HL-60 (cell line): ENCODE data around the gene PDE2A.

Source experiments
- POLR2AphosphoS5 ChIP-seq: IDR thresholded peaks from 2 replicates; pipeline ENCODE4 v1.6.1; 2012; ENCODE audit warnings: low read depth
- SPI1 ChIP-seq: IDR thresholded peaks from 2 replicates; pipeline ENCODE4 v1.6.1; 2012; ENCODE audit warnings: low read depth, mild to moderate bottlenecking, borderline replicate concordance
- TF ChIP-seq, protein P1 (sequence below): IDR thresholded peaks from one replicate; pipeline ENCODE4 v1.5.1; 2011; ENCODE audit warnings: low read length, control low read depth, inconsistent platforms; ENCODE audit not compliant: insufficient read depth
- TF ChIP-seq, protein P2 (sequence below): IDR thresholded peaks from 2 replicates; pipeline ENCODE4 v1.6.1; 2012; ENCODE audit warnings: low read depth; ENCODE audit not compliant: insufficient replicate concordance

DNA sequence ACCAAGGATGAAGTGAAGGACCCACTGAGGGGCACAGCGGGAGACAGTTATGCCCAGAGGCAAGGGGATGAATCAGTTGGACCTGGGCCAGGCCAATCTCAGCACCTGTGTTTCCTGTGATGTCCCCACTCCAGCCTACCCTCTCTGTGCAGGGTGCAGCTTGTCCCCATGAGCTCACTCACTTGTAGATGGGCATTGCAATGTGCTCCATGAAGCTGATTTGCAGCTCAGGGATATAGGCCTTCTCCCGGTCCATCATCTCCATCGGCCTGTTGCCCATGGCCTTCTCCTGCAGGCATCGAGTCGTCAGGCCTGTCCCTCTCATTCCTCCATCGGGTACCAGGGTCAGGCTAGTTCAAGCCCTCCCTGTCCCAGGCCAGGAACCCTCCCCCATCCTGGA is 96.2 kb downstream of the PDE2A start:
- TF ChIP-seq, protein P1, sequence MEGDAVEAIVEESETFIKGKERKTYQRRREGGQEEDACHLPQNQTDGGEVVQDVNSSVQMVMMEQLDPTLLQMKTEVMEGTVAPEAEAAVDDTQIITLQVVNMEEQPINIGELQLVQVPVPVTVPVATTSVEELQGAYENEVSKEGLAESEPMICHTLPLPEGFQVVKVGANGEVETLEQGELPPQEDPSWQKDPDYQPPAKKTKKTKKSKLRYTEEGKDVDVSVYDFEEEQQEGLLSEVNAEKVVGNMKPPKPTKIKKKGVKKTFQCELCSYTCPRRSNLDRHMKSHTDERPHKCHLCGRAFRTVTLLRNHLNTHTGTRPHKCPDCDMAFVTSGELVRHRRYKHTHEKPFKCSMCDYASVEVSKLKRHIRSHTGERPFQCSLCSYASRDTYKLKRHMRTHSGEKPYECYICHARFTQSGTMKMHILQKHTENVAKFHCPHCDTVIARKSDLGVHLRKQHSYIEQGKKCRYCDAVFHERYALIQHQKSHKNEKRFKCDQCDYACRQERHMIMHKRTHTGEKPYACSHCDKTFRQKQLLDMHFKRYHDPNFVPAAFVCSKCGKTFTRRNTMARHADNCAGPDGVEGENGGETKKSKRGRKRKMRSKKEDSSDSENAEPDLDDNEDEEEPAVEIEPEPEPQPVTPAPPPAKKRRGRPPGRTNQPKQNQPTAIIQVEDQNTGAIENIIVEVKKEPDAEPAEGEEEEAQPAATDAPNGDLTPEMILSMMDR: no peak
- no peak for TF ChIP-seq POLR2AphosphoS5
- TF ChIP-seq, protein P2, sequence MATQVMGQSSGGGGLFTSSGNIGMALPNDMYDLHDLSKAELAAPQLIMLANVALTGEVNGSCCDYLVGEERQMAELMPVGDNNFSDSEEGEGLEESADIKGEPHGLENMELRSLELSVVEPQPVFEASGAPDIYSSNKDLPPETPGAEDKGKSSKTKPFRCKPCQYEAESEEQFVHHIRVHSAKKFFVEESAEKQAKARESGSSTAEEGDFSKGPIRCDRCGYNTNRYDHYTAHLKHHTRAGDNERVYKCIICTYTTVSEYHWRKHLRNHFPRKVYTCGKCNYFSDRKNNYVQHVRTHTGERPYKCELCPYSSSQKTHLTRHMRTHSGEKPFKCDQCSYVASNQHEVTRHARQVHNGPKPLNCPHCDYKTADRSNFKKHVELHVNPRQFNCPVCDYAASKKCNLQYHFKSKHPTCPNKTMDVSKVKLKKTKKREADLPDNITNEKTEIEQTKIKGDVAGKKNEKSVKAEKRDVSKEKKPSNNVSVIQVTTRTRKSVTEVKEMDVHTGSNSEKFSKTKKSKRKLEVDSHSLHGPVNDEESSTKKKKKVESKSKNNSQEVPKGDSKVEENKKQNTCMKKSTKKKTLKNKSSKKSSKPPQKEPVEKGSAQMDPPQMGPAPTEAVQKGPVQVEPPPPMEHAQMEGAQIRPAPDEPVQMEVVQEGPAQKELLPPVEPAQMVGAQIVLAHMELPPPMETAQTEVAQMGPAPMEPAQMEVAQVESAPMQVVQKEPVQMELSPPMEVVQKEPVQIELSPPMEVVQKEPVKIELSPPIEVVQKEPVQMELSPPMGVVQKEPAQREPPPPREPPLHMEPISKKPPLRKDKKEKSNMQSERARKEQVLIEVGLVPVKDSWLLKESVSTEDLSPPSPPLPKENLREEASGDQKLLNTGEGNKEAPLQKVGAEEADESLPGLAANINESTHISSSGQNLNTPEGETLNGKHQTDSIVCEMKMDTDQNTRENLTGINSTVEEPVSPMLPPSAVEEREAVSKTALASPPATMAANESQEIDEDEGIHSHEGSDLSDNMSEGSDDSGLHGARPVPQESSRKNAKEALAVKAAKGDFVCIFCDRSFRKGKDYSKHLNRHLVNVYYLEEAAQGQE: no peak
- TF ChIP-seq SPI1: no peak
